GM13977 (cell line): ENCODE data around the gene PARD3B.

Source experiments
- DNase-seq: peaks from one replicate; pipeline ENCODE4 v3.0.0; 2012; ENCODE audit warnings: low spot score
- CTCF ChIP-seq: IDR thresholded peaks from 2 replicates; pipeline ENCODE4 v1.5.1; 2012; ENCODE audit warnings: mild to moderate bottlenecking, control low read depth; ENCODE audit not compliant: insufficient read depth; ENCODE audit errors: extremely low read depth, missing control alignments
- in situ Hi-C: fragments of 300-500 bp; cut with MboI; formaldehyde crosslinking; loops from one replicate; pipeline ENCODE4 v1.12.0; 2022; ENCODE audit warnings: low sequenced_read_pairs, low pct_unique_long_range_greater_than_20kb, mixed read lengths, inconsistent platforms; ENCODE audit not compliant: unreplicated experiment

PARD3B gene

GRCh38 chr2:205169012-205169411 lies 623.7 kb downstream of the PARD3B start:
- DNase-seq: no peak
- no peak for TF ChIP-seq CTCF
- in situ Hi-C loops: no loop called here

GRCh38 chr2:205169464-205169863 lies 624.2 kb downstream of the PARD3B start:
- in situ Hi-C loops: no loop called here

GRCh38 chr2:205170399-205170798 lies 625.1 kb downstream of the PARD3B start:
- TF ChIP-seq CTCF: no peak
- no peak for DNase-seq
- in situ Hi-C loops: no loop called here

More at GRCh38 chr2:205169464-205169863, 624.2 kb downstream of the PARD3B start:
- no peak for DNase-seq
- TF ChIP-seq CTCF: no peak

- DNase-seq: no peak
- in situ Hi-C loops: no loop called here
- TF ChIP-seq CTCF: no peak
Measured at GRCh38 chr2:205171261-205171940, 626.1 kb downstream of the PARD3B start.

- DNase-seq: no peak
- no peak for TF ChIP-seq CTCF
- in situ Hi-C loops: no loop called here
Measured at GRCh38 chr2:205175831-205176230, 630.6 kb downstream of the PARD3B start.

- in situ Hi-C loops: no loop called here
- TF ChIP-seq CTCF: no peak
- no peak for DNase-seq
Measured at GRCh38 chr2:205176546-205176945, 631.3 kb downstream of the PARD3B start.

- no peak for DNase-seq
- TF ChIP-seq CTCF: no peak
- in situ Hi-C loops: no loop called here
Measured at GRCh38 chr2:205177546-205177945, 632.3 kb downstream of the PARD3B start.
